Ureter (tissue), 1 donor: ENCODE data around the gene BCLAF3. TPM values are rescaled to one million over a fixed set of nuclear protein-coding genes. Genes with fewer than 3 reads are reported as not detected.

Experiments
- DNase-seq: peaks from one replicate; pipeline ENCODE4 v3.0.0-alpha.2; 2020; ENCODE audit warnings: low spot score
- total RNA-seq: library from RNA; stranded (reverse); gene quantifications from one replicate; pipeline ENCODE4 v1.2.4, GENCODE V29; 2023
- donor health status: DM: yes; HTN: yes; CAD: no.

The BCLAF3 gene
- total RNA-seq, 1 donor from 2014 or later: 24.5 TPM

DNA sequence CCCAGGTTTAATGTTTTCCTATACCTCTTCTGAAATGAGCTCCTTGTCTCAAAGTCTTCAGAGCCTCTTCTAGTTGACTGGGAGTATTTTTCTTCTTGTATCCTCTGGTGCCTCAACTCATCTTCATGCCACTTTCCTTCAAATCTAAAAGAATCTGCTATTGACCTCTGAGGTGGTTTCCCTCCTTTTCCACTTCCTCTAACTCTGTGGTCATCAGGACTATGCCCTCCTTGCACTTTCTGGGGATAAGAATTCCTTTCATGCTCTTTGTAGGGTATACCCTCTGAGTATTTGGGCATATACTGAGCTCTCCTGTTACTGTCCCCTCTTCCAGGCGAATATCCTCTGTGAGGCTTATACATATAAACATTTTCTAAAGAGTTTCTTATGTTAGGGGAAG lies 24.8 kb downstream of the BCLAF3 start:
- DNase-seq: no peak

DNA sequence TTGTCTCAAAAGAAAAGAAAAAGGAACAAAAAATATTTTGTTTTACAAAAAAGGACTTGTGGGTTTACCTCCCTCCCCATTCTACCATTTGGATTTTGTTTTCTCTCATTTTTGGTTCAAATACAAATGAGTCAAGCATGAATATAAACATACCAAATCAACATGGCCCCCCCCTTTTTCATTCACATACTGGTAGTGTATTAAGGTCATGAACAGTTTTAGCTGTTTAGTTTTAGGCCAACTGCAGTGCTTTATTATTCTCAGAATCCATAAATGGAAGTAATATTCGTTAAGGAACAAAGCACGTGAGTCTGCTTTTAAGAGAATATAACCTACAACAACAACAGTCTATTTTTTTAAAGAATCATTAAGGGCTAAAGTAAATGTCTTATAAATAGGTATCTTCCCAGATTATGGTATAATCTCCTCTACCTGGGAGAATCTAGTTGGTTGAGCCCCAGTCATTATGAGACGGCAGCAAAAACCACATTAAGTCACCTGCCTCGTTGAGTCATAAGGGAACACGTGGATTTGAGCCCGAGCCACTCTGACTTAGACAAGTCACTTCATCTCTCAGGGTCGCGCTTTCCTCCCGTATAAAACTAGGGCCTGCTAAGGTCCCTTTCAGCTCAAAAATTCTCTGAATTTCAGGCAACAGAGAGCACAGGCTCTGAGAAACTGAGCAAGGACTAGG lies 26.7 kb downstream of the BCLAF3 start:
- no peak for DNase-seq

DNA sequence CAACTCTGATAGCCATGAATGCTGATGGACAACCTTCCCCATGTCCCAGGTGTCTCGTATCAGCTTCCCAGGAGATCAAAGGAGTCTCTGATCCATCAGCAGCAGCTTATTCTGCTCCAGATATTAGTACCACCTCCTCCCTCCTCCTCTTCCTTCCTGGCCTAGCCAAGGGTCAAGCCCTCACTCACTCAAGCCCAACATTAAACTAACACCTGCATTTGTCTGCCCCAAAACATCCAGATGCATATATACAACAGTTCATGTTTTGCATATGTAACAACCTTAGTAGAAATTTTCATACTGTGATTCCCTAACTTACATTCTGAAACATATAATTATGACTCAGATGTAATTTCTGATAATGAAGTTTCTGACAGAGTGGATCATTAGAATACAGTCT lies 29.9 kb downstream of the BCLAF3 start:
- DNase-seq: no peak

DNA sequence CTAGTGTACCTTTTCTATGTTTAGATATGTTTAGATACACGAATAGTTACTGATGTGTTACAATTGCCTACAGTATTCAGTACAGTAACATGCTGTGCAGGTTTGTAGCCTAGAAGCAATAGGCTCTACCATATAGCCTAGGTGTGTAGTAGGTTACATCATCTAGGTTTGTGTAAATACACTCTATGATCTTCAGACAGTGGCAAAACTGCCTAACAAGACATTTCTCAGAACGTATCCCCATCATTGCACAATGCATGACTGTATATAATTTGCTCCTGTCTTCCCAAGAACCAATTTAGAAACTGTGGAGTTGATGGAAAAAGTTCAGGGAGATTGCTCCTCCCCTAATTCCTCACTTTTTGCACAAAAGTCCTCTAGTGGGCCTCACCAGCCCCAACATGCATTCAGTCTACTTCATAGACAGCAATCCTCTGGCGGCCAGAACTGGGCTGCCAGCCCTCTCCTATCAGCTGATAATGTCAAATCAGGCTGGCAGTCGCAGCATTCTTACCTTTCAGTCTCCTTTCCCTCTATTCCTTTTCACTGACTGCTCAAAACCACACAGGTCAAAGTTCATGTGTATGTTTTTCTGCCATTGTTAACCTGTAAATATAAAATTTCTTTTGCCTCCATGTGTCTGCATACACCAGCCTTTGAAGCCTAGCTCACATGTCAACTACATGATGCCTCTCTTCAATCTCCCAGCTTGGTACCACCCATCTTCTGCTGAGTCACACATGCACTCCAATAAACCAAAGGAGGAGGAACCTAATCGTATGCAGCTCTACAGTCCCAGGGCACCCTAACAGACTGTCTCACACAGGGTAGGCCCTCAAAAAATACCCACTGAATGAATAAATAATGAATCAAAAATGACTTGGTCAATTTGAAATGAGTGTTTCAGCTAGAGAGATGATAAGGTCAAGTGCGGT lies 32.0 kb downstream of the BCLAF3 start:
- DNase-seq: no peak

DNA sequence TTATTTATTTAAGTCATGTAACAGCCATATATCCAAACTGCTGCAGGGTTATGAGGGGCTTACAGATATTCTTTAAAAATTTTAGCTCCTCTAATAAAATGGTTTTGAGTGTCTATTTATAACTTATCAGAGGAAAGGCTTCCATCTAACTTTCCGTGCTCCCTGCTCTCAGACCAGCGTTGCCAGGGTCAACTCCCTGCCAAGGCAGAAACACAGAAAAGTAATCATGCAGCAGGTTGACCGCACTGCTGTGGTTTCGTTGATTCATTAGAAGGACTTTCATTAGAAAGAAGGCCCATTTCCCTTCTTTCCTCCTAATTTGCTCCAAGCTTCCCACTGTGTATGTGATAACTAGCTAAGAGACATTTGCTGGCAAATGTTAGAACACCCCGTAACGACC lies 33.9 kb downstream of the BCLAF3 start:
- DNase-seq: no peak

DNA sequence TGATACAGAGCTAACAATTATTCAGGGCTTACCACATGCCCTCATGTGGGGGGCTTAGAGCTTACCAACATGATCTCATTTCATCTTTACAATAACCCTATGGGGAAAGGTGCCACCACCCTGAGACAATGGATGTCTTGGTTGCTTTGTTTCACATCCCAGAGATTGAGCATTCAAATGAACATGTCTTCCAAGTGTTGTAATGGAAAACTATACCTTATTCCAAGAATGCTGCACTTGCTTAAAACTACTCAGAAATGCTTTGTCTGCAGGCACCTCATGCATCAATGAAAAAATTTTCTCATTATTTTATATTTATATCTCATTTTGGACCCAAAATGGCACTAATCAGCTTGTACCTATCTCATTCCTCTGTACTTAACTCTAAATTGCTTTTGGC lies 34.6 kb downstream of the BCLAF3 start:
- DNase-seq: no peak

DNA sequence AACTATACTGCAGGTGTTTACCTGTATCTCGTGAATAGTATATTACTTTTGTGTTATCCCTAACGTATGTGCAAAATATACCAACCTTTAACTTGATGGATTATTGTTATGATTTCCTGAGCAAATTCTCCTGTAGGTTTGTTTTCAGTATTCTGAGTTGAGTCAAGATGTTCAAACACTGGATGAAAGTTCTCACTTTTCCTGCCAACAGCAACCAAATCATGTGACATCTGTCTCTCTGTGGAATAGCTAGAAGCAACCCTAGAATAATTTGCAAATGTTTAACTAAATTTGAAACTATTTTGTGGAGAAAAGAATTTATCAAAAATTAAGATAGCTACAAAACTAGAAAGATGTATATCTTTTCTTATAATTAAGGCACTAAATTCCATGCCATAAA lies 35.6 kb downstream of the BCLAF3 start:
- no peak for DNase-seq

DNA sequence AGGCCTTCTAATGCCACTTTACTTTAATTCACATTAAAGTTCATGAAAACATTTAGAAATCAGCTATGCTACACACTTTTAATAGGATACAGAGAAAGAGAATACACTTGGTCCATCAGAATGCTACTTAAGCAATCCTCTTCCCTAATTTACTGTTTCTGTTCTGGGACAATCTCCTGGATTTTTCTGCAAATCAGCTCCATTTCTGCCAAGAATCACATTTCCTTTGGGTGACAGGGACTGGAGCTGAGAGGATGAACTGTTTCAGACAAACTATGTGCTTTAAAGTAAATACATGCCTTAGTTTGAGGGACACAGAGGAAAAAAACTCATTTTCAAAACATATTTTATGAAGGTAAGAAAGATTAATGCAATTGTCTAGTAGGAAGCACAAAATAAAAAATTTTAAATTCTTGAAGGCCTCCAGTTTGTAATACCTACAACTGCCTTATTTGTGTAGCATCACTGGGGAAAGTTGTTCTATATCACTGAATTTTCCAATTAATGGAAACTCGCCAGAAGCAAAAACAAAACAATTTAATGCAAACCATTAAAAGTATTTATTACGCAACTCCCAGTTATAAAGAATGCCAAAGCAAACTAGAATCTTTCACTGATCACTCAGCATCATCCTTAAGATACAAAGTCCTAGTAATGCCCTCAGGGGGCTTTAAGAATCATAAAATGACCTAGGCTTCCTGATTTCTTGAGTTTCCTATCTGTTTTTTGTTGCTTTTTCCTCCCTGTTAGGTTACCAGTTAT lies 36.3 kb downstream of the BCLAF3 start:
- no peak for DNase-seq

DNA sequence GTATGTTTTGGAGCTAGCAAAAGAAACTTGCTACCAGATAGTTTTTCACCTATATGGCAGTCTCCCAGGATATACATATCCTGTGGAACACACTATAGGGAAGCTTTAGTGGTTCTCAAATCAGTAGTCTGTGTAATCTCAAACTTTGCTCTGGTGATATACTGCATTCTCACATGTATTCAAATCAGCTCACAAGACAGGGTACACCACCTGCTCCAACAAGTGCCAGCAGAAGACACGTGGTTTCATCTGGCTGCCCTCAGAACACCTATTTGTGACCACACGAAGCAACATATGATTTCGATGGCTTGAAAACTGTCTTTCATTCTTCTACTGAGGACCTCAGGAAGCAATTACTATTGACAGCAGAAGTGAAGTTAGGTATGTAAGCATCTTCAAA lies 37.7 kb downstream of the BCLAF3 start:
- no peak for DNase-seq

DNA sequence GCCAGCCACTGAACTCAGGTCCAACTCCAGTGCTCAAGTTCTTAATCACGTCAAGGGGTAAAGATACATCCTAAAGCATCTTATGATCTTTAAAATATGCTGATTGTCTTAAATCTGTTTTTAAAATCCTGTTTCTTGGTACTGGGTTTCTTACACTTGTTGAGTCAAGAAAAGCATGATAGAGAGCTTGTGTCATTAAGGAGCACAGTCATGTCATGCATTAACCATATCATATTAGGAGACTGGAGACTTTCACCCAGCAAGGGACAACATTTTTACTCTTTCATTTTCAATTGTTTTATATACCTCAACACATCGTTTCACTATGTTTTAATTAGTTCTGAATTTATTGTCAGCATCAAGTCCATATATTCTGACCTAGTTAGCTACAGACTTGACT lies 41.5 kb downstream of the BCLAF3 start:
- no peak for DNase-seq

DNA sequence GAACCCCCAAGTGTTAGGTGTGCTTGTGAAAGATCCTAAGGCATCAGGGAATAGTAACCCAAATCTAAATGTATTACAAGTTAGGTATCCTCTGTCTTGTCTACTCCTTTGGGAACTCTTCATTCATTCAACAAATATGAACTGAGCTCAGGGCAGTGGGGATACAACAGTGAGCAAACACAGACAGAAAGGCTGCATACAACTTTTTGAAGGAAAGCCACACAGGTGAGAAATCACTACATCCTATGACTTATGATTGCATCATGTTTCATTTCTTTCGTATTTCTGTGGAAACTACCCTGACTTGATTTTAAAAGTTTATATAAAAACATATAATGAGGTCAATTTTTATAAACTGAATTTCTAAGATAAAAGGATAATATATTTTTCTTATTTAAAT lies 43.2 kb downstream of the BCLAF3 start:
- no peak for DNase-seq

Other genes with a start within 250 kb of the BCLAF3 start
- gene SH3KBP1, start 103.5 kb downstream of the BCLAF3 start, total RNA-seq: 18.0 TPM
- 1.2 TPM for gene MAP7D2, start 125.8 kb upstream of the BCLAF3 start, total RNA-seq
- 77.1 TPM for gene EIF1AX, start 150.8 kb upstream of the BCLAF3 start, total RNA-seq